HG03045 (cell line): ENCODE data around the gene RUNX2.

Experiments
- ATAC-seq: cut with Tn5 transposase; IDR thresholded peaks from one replicate; pipeline ENCODE4 v1.9.1; 2021; ENCODE audit warnings: mild to moderate bottlenecking, moderate library complexity; ENCODE audit not compliant: unreplicated experiment

RUNX2 gene

DNA sequence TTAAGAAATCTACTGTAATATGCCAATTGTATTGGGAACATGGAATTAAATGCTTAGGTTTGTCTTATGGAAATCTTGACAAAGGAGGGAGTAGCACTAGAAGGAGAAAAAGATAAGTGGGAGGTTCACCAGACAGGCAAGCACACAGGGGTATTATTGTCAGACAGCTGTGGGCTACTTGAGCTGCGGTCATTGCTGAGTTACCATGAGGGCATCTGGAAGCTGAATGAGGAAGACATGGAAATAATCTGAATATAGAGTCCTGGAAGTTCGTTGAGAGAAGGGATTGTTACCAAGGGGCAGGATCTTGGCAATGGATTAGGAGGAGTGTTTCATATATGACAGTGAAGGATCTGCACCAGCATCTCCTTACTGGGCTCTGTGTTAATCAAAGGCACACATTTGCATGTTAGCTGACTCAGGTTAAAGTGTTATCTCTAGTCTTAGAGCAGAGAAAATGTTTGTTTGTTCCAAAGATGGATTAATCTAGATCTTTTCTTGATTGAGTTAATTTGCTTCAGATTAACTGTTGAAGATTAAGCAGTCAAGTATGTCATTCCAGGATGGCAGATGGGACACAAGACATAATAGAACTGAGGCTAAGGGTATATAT lies 102.6 kb downstream of the RUNX2 start:
- no peak for ATAC-seq

DNA sequence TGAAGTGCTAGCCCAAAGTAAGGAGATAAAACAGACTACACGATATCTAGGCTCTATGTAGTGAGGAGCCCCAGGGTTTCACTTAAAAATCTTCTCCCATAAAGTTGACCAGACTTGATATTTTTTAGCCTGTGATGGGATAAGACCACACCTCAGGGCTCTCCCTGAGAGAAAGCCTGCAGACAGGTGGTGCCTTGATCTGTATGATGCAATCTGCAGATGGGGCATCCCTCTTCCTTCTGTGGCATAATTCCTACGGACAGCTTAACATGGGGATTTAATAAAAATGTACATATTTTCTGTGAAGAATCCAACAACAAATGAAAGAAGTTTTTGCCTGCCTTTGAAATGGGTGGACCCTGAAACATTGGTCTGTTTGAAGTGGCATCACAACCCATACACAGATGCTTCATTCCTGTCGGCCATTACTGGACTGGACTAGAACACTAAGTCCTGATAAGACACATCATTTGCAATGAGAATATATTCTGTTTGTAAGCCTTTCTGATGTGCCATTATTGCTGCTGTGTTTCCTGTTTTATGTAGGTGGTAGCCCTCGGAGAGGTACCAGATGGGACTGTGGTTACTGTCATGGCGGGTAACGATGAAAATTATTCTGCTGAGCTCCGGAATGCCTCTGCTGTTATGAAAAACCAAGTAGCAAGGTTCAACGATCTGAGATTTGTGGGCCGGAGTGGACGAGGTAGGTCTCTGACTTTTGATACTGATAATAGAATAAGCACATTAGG lies 103.4 kb downstream of the RUNX2 start:
- ATAC-seq: no peak

DNA sequence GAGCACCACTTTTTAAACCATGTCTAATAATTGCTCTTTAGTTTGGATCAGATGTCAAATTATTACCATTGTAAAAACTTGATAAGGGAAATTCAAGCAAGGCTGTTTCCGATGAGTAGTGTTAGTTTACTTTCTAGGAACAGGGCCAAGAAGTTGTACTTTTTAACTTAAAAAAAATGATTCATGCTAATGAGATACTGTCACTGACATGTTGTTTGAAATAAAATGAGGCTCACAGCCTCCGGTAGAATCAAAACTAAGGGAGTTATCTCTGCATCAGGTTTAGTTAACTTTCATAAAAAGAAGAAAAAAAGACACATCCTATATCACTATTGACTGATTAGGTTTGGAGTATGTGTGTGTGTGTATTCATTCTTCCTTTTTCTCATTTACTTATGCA lies 104.8 kb downstream of the RUNX2 start:
- ATAC-seq: no peak

GRCh38 chr6:45433533-45434380 lies 105.6 kb downstream of the RUNX2 start:
- ATAC-seq: no peak

DNA sequence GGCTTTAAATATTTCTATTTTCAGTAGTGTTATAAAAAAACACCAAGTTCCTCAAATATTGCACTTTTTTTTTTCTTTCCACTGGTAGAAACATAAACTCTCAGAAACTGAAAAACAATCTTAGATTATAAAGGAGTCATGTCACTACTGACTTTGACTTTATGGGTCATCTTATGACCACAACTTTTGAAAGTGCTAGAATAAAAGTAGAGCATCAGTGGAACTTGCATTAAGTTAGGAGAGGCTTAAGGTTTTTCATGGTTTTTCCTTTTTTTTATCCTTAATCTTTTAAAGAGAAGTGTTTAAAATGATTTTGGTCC lies 106.2 kb downstream of the RUNX2 start:
- no peak for ATAC-seq

GRCh38 chr6:45436544-45437438 lies 108.7 kb downstream of the RUNX2 start:
- no peak for ATAC-seq

GRCh38 chr6:45437439-45437815 lies 109.3 kb downstream of the RUNX2 start:
- ATAC-seq: no peak

DNA sequence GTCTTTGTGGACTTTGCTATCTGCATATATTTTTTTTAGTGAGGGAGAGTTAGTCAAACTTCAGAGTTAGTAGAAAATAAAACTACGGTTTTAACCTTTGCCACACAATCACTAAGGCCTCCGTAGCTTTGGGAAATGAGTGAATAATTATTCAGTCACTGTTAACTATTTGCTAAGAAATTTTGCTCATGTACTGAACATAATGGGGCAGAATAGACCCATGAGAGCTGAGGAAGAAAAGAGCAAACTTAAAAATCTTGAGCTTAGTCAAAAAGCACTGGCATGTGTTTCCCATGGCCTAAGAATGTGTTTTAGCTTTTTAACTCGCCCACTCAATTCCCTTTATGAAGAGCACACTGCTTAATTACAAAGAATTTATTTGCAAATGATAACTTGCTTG lies 110.0 kb downstream of the RUNX2 start:
- ATAC-seq: no peak

DNA sequence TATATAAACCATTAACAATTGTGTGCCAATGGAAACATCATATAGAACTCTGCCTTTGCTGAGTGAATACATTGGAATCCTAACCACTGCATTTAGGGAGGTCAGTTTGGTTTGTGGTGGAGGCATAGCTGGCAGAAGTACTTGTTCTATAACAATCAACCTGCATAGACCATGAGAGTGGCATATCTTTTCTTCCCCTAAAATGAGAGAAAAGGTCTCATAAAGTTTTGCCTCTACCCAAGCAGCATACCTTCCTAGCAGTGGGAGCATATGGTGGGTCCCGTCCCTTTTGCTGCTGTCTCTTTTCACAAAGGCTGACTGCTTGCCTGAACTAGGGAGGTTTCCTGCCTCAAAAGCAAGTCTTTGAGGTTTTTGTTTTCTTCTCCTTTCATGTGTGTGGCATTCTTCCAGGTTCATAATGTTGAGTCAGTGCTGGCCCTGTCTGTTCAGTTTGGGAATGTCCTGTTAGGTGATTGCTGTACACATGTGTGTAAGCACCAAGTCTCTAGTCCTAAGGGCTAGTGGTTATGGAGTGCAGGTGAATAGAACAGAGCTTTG lies 110.8 kb downstream of the RUNX2 start:
- ATAC-seq: no peak

GRCh38 chr6:45439459-45439858 lies 111.3 kb downstream of the RUNX2 start:
- no peak for ATAC-seq

DNA sequence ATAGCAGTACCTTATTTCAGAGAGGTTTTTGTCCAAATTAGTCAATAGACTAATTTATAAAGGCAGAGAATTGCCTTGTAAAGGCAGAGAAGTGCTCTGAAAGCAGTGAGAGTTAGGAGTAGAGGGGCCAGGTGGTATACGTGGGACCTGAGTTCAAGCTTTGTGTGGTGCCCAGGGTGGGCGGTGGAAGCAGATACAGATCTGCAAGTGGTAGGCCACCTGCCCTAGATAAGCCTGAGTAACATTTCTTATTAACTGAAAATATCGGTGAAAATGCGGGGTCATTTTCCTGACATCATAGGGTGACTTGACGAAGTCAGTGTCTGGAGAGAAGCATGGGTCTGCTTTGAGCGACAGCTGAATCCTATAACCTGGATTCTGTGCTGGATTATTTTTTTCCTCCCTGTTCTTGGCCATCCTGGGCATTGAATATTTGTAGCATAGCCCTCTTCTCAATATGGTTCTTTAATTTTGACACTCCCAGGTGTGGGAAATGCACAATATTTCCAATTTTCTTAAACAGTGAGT lies 111.8 kb downstream of the RUNX2 start:
- no peak for ATAC-seq

DNA sequence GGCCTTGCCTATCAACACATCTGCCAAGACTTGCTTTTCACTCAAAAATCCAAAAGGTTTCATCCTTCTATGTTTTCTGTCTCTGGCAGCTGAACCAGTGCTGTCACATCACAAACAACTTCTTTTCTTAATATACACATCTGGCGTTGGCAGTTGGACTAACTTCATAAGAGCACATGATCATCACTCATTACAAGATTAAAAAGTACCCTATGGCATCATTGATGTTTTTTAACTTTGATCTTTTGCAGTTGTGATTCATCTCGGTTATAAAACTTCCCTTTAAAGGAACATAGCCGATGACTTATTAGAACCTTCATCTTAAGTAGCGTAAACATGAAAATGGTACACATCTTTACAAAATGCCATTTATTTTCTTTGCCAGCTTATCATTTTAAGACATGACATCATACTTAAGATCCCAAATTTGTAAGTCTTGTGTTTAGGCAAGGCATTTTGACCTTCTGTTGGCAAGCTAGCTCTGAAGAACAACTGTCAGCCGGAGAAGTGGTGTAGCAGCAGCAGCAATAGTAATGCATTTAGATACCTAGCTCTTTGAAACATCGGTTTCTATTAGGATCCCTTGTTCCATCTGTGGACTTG lies 113.8 kb downstream of the RUNX2 start:
- no peak for ATAC-seq

GRCh38 chr6:45442716-45443115 lies 114.6 kb downstream of the RUNX2 start:
- ATAC-seq: no peak

- ATAC-seq: no peak
Measured at GRCh38 chr6:45445364-45445748, 117.2 kb downstream of the RUNX2 start.

DNA sequence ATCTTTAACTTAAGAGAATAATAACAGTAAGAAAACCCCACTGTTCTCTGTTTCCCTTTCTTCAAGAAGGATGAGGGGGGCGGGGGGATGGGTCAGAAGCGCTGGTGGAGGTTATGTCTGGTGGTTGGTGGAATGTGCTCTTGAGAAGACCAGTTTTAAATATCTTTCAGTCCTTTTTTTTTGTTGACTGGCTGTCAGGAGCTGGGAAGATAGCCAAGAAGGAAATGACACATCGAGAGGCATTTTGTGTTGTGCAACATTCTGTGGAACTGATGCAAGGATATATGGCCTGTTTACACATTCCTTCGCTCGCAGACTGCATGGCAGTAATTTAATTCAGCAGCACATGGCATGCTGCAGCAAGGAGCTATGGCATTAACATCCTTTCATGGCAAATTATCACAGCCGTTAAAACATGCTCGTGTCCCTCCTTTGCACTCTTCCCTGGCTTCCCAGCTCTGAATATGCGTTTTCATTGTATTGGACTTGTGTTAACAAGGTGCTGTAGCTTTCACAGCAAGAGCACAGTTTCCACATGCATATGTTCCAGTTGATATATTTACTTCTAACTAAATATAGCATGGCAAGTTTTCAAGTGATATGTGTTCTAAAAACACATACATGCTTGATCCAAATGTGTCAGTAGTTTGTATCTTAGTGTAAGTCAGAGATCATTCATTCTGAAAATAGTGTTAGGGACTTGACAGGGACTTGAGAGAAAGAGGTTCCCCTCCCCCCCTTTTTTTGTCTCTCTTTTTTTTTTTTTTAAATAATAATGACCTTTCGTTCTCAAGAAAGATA lies 117.8 kb downstream of the RUNX2 start:
- no peak for ATAC-seq

- no peak for ATAC-seq
Measured at GRCh38 chr6:45447005-45447404, 118.9 kb downstream of the RUNX2 start.

DNA sequence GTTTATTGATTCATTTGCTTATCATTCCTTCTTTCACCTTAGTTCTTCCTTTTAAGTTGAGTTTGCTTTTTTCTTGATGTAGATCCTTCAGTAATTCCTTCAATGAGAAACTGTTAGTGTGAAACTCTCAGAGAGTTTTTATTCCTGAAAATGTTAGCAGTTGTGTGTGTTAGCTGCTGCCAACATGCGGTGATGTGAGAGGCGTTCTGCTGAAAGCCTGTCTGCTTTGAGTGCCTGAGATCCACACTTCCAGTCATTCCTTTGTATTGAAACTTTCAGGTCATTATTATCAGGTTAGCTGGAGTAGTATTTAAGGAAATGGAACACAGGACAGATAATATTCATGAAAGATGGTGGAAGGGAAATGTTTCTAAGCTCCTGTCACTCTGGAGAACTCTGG lies 119.6 kb downstream of the RUNX2 start:
- ATAC-seq: no peak

DNA sequence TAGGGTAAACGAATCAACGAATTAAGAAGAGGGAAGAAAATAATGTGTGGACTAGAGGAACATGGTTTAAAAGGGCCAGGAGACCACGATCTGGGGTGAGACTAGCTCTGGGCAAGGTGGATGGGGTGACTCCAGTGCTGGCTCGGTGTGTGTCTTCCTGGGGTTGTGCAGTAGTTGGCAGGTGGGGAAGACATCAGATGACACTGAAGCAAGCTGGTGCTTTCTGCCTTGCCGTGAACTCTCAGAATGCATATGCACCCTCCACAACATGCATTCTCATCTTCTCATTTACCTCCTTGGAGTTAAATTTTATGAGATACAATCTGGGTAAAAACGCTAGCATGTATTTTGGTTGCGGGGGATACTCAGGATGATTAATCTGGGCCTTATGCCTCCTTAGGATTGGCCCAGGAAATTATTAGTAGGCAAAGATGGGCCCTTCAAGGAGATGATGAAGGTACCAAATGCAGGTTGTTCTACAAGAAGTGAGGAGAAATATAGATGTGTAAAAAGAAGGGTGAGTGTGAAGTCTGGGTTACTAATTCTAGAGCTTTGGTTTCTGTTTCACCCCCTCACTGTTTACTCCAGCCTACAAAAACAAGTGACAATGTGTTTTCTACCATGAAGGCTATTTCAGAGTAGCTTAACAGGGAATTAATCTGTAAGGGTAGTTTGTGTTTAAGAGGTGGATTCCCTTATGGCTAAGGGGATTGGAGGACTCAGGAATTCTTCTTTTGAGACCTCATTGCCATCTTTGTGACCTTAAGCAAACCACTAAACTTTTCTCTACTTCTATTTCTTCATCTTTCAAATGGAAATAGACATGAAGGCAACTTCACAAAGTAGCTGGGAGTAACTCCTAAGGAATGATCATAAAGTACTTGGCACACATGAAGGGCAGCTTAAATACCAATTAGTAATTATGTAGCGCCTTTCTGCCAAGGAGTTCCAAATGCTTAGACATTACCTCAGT lies 120.6 kb downstream of the RUNX2 start:
- no peak for ATAC-seq
